ENCODE measurements around the gene CYTH1. TPM values are rescaled to one million over a fixed set of nuclear protein-coding genes. Genes with fewer than 3 reads are reported as not detected.

Gene CYTH1
- total RNA-seq, 2 experiments from 2014 or later: 521 to 525 TPM

- ChIA-PET CTCF (no interaction called here), POLR2A (no interaction called here)
- Histone ChIP-seq H3K4me3 (ENCODE audit: low read length) (no peak overlapping the region), H3K27me3 (ENCODE audit: control insufficient read depth in 1 of 2, insufficient read depth in 2 of 2, low read length in 2 of 2) (no peaks in the 10 kb centered on the region), H3K9me3 (ENCODE audit: control insufficient read depth in 1 of 2, insufficient read depth in 1 of 2, low read length in 2 of 2) (no peaks in the 10 kb centered on the region), H3K27ac (ENCODE audit: low read depth in 1 of 2, low read length in 2 of 2) (no peak overlapping the region), H3K36me3 (ENCODE audit: insufficient read depth, low read length) (peaks cover 82% of the 10 kb centered on the region), H3K4me1 (ENCODE audit: insufficient read depth, low read length) (no peaks in the 10 kb centered on the region)
- H3K27ac Mint-ChIP-seq: peak overlapping the region; percentile 73
- intact Hi-C loops (cut with DNase I, micrococcal nuclease): no loop called here
- no peak overlapping the region for H3K4me3 Mint-ChIP-seq
- H3K36me3 Mint-ChIP-seq (ENCODE audit: low read depth): peaks cover 100% of the 10 kb centered on the region
- no peak for TF ChIP-seq CTCF (IDR thresholded peaks at IDR 0.05)
- DNase-seq (no peak), ATAC-seq (ENCODE audit: poor library complexity) (no peak)
- H3K27me3 Mint-ChIP-seq: no peaks in the 10 kb centered on the region
- H3K4me1 Mint-ChIP-seq (ENCODE audit: low read depth): peaks cover 21% of the 10 kb centered on the region
- H3K9me3 Mint-ChIP-seq: no peaks in the 10 kb centered on the region
Observed at GRCh38 chr17:78674156-78674555, 107.9 kb downstream of the CYTH1 start.

- Mint-ChIP-seq H3K27me3 (no peaks in the 10 kb centered on the region), H3K36me3 (ENCODE audit: low read depth) (peaks cover 97% of the 10 kb centered on the region), H3K4me3 (no peak overlapping the region), H3K9me3 (no peaks in the 10 kb centered on the region), H3K4me1 (ENCODE audit: low read depth) (peaks cover 25% of the 10 kb centered on the region), H3K27ac (peak overlapping the region; percentile 38)
- Histone ChIP-seq H3K4me1 (ENCODE audit: insufficient read depth, low read length) (no peaks in the 10 kb centered on the region), H3K27ac (ENCODE audit: low read depth in 1 of 2, low read length in 2 of 2) (no peak overlapping the region), H3K9me3 (ENCODE audit: control insufficient read depth in 1 of 2, insufficient read depth in 1 of 2, low read length in 2 of 2) (no peaks in the 10 kb centered on the region), H3K27me3 (ENCODE audit: control insufficient read depth in 1 of 2, insufficient read depth in 2 of 2, low read length in 2 of 2) (no peaks in the 10 kb centered on the region), H3K4me3 (ENCODE audit: low read length) (no peak overlapping the region), H3K36me3 (ENCODE audit: insufficient read depth, low read length) (peaks cover 75% of the 10 kb centered on the region)
- intact Hi-C loops (cut with DNase I, micrococcal nuclease): no loop called here
- no peak for ATAC-seq (ENCODE audit: poor library complexity)
- ChIA-PET CTCF (interaction anchor here (0.8 kb wide), 1 partner anchor 116 kb away, joined by 3 read pairs; no protein-coding TSS in a partner anchor), POLR2A (no interaction called here)
- no peak for TF ChIP-seq CTCF (IDR thresholded peaks at IDR 0.05)
- DNase-seq: peak in 1 of 14 experiments; percentile 32
Observed at GRCh38 chr17:78673395-78673794, 108.7 kb downstream of the CYTH1 start.

- H3K4me3 Mint-ChIP-seq: no peak overlapping the region
- Histone ChIP-seq H3K36me3 (ENCODE audit: insufficient read depth, low read length) (peaks cover 75% of the 10 kb centered on the region), H3K27ac (ENCODE audit: low read depth in 1 of 2, low read length in 2 of 2) (no peak overlapping the region), H3K4me1 (ENCODE audit: insufficient read depth, low read length) (peaks cover 4% of the 10 kb centered on the region), H3K4me3 (ENCODE audit: low read length) (no peak overlapping the region), H3K9me3 (ENCODE audit: control insufficient read depth in 1 of 2, insufficient read depth in 1 of 2, low read length in 2 of 2) (no peaks in the 10 kb centered on the region), H3K27me3 (ENCODE audit: control insufficient read depth in 1 of 2, insufficient read depth in 2 of 2, low read length in 2 of 2) (no peaks in the 10 kb centered on the region)
- peaks cover 94% of the 10 kb centered on the region for H3K36me3 Mint-ChIP-seq (ENCODE audit: low read depth)
- DNase-seq (peak in 1 of 14 experiments; percentile 30), ATAC-seq (ENCODE audit: poor library complexity) (no peak)
- ChIA-PET POLR2A (no interaction called here), CTCF (interaction anchor here (0.8 kb wide), 1 partner anchor 117 kb away, joined by 3 read pairs; no protein-coding TSS in a partner anchor)
- no peaks in the 10 kb centered on the region for H3K27me3 Mint-ChIP-seq
- no peak for TF ChIP-seq CTCF (IDR thresholded peaks at IDR 0.05)
- H3K9me3 Mint-ChIP-seq: no peaks in the 10 kb centered on the region
- H3K4me1 Mint-ChIP-seq (ENCODE audit: low read depth): peaks cover 25% of the 10 kb centered on the region
- H3K27ac Mint-ChIP-seq: peak overlapping the region; percentile 38
- intact Hi-C loops (cut with DNase I, micrococcal nuclease): no loop called here
Observed at GRCh38 chr17:78672871-78673371, 109.2 kb downstream of the CYTH1 start.

Data from CD4-positive, alpha-beta T cell (primary cell).